ENCODE results near the gene ITPR2.
"Not testable (repeated sequence)": the region's sequence is repeated elsewhere in the genome, so short reads cannot be mapped to it uniquely, and the experiment has no call there.

ITPR2 gene

DNA sequence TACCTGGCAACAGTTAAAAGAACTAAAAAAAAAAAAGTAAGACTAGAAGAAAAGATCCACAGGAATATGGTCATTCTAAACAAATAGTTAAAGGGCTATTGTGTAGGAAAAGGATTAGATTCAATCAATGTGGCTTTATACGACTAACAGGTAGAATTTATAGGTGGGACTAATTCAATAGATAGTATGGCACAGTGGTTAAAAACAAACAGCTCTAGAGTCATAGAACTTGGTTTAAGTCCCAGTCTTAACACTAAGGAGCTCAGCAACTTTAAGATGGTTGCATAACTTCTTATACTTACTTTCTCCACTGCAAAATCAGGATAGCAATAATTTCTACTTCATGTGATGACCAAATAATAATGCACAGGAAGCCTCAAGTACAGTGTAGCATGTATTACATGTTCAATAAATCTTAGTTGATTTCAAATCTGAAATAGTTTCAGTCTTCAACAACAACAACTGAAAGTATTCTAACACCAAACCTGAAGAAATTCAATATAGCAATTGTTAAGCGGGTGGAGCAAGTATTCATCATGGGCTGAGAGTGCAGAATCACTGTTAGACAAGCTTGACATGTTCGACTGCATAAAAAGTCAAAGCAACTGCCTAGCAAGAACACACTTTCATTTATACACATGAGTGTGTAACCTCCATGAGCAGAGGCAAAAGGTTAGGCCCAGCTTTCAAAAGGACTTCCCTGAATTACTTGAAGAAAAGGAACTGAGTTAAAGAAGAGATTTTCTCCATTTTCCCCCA lies 50.4 kb downstream of the ITPR2 start:
- H3K36me3 ChIP-seq (ENCODE audit: insufficient read depth, low read length): no peaks in the 10 kb centered on the region
- peaks cover 10% of the 10 kb centered on the region for H3K4me1 ChIP-seq (ENCODE audit: insufficient read depth, low read length)
- H3K4me3 ChIP-seq (ENCODE audit: low read depth in 1 of 2, low read length in 2 of 2): no peak overlapping the region
- H3K9me3 ChIP-seq (ENCODE audit: low read length): no peaks in the 10 kb centered on the region
- no peak overlapping the region for H3K9ac ChIP-seq (ENCODE audit: low read length)
- H3K27ac ChIP-seq (ENCODE audit: low read depth, low read length): no peak overlapping the region
- H3K27me3 ChIP-seq (ENCODE audit: control insufficient read depth in 1 of 2, insufficient read depth in 2 of 2, low read length in 2 of 2): no peaks in the 10 kb centered on the region

- H3K9me3 ChIP-seq (ENCODE audit: low read length); H3K27ac ChIP-seq (ENCODE audit: low read depth, low read length); H3K9ac ChIP-seq (ENCODE audit: low read length); H3K4me3 ChIP-seq (ENCODE audit: low read depth in 1 of 2, low read length in 2 of 2); H3K36me3 ChIP-seq (ENCODE audit: insufficient read depth, low read length); H3K4me1 ChIP-seq (ENCODE audit: insufficient read depth, low read length); H3K27me3 ChIP-seq (ENCODE audit: control insufficient read depth in 1 of 2, insufficient read depth in 2 of 2, low read length in 2 of 2): not testable (repeated sequence)
These were observed 52.3 kb downstream of the ITPR2 start for GRCh38 chr12:26780656-26781055.

GRCh38 chr12:26778173-26778775 lies 54.7 kb downstream of the ITPR2 start:
- H3K36me3 ChIP-seq (ENCODE audit: insufficient read depth, low read length); H3K4me3 ChIP-seq (ENCODE audit: low read depth in 1 of 2, low read length in 2 of 2); H3K27ac ChIP-seq (ENCODE audit: low read depth, low read length); H3K27me3 ChIP-seq (ENCODE audit: control insufficient read depth in 1 of 2, insufficient read depth in 2 of 2, low read length in 2 of 2); H3K4me1 ChIP-seq (ENCODE audit: insufficient read depth, low read length); H3K9me3 ChIP-seq (ENCODE audit: low read length); H3K9ac ChIP-seq (ENCODE audit: low read length): not testable (repeated sequence)

DNA sequence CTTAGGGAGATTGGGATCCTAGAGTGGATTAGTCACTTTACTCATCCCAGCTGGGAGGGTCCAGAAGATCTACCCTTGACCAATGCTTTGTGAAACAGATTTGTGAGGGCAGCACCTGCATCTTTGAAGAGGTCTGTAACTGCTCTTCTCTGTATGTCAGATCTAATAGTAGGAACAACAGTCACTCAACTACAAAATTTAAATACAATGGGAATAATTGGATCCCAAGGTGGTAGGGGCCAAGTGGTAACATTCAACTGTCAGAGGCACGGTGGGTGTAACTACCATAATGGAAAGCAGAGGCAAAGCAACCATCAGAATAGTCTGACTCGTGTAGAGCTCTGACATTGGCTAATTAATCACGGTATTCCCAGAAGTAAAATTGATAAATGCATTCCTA lies 55.8 kb downstream of the ITPR2 start:
- Histone ChIP-seq H3K36me3 (ENCODE audit: insufficient read depth, low read length) (no peaks in the 10 kb centered on the region), H3K9ac (ENCODE audit: low read length) (no peak overlapping the region), H3K27ac (ENCODE audit: low read depth, low read length) (no peak overlapping the region), H3K27me3 (ENCODE audit: control insufficient read depth in 1 of 2, insufficient read depth in 2 of 2, low read length in 2 of 2) (no peaks in the 10 kb centered on the region), H3K4me1 (ENCODE audit: insufficient read depth, low read length) (peaks cover 8% of the 10 kb centered on the region), H3K9me3 (ENCODE audit: low read length) (no peaks in the 10 kb centered on the region), H3K4me3 (ENCODE audit: low read depth in 1 of 2, low read length in 2 of 2) (no peak overlapping the region)

DNA sequence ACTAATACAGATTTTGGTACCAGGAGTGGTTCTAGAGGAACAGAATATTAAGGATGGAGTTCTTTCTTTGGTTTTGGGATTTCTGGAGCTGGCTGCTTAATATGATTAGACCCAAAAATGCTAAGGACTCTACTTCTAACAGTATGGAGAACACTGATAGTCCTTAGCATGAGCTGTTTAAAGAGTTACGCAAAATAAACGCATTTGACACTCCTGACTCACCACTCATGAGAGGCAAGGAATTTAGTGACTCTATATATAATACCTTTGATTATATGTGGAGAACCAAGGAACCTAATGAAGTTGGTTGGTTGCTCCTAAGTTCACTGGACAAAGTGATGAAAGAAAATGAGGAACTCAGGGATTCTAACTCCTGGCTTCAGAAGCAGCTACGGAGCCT lies 57.0 kb downstream of the ITPR2 start:
- not testable (repeated sequence) for H3K4me1 ChIP-seq (ENCODE audit: insufficient read depth, low read length); H3K36me3 ChIP-seq (ENCODE audit: insufficient read depth, low read length); H3K9ac ChIP-seq (ENCODE audit: low read length); H3K9me3 ChIP-seq (ENCODE audit: low read length); H3K27ac ChIP-seq (ENCODE audit: low read depth, low read length); H3K27me3 ChIP-seq (ENCODE audit: control insufficient read depth in 1 of 2, insufficient read depth in 2 of 2, low read length in 2 of 2); H3K4me3 ChIP-seq (ENCODE audit: low read depth in 1 of 2, low read length in 2 of 2)

- Histone ChIP-seq H3K9ac (ENCODE audit: low read length) (no peak overlapping the region), H3K27me3 (ENCODE audit: control insufficient read depth in 1 of 2, insufficient read depth in 2 of 2, low read length in 2 of 2) (no peaks in the 10 kb centered on the region), H3K27ac (ENCODE audit: low read depth, low read length) (no peak overlapping the region), H3K4me1 (ENCODE audit: insufficient read depth, low read length) (peaks cover 26% of the 10 kb centered on the region), H3K4me3 (ENCODE audit: low read depth in 1 of 2, low read length in 2 of 2) (no peak overlapping the region), H3K36me3 (ENCODE audit: insufficient read depth, low read length) (no peaks in the 10 kb centered on the region), H3K9me3 (ENCODE audit: low read length) (no peaks in the 10 kb centered on the region)
These were observed 59.5 kb downstream of the ITPR2 start for GRCh38 chr12:26773313-26774104.

DNA sequence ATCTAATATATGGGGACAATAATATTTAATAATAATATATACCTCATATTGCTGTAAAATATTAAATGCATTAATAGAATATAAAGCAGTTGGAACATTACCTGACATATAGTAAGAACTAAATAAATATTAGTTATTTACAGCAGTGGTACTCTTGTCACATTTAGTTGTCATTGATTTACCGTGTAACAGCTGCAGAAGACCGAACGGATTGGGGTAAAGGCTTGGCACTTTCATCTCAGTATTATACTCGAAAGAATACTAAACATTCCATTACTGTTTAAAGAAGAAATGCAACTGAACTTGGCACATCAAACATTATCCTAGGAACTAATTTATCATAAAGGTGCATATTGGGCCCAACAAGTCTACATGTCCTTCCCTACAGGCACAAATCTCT lies 61.1 kb downstream of the ITPR2 start:
- Histone ChIP-seq H3K9ac (ENCODE audit: low read length) (no peak overlapping the region), H3K4me1 (ENCODE audit: insufficient read depth, low read length) (peaks cover 26% of the 10 kb centered on the region), H3K27me3 (ENCODE audit: control insufficient read depth in 1 of 2, insufficient read depth in 2 of 2, low read length in 2 of 2) (no peaks in the 10 kb centered on the region), H3K27ac (ENCODE audit: low read depth, low read length) (no peak overlapping the region), H3K9me3 (ENCODE audit: low read length) (no peaks in the 10 kb centered on the region), H3K4me3 (ENCODE audit: low read depth in 1 of 2, low read length in 2 of 2) (no peak overlapping the region), H3K36me3 (ENCODE audit: insufficient read depth, low read length) (no peaks in the 10 kb centered on the region)

GRCh38 chr12:26770239-26771070 lies 62.5 kb downstream of the ITPR2 start:
- peaks cover 26% of the 10 kb centered on the region for H3K4me1 ChIP-seq (ENCODE audit: insufficient read depth, low read length)
- H3K36me3 ChIP-seq (ENCODE audit: insufficient read depth, low read length): no peaks in the 10 kb centered on the region
- H3K9ac ChIP-seq (ENCODE audit: low read length): no peak overlapping the region
- no peaks in the 10 kb centered on the region for H3K27me3 ChIP-seq (ENCODE audit: control insufficient read depth in 1 of 2, insufficient read depth in 2 of 2, low read length in 2 of 2)
- no peaks in the 10 kb centered on the region for H3K9me3 ChIP-seq (ENCODE audit: low read length)
- H3K27ac ChIP-seq (ENCODE audit: low read depth, low read length): no peak overlapping the region
- no peak overlapping the region for H3K4me3 ChIP-seq (ENCODE audit: low read depth in 1 of 2, low read length in 2 of 2)

DNA sequence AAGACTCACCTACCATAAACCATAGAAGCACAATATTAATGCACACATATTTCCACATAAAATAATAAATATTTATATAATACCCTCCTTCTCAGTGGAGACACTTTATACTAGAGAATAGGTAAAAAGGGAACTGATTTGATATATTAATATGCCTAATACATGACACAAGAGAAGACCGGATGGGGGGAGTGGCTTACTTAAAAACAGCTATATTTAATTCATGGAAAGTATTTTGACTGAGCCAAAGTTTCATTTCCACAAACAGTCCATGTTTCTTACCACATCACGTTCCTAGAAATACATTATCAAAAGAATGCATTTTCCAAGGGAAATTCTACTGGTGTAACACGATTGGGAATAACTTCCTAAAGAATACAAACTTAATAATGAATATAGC lies 63.4 kb downstream of the ITPR2 start:
- Histone ChIP-seq H3K9me3 (ENCODE audit: low read length) (no peaks in the 10 kb centered on the region), H3K4me1 (ENCODE audit: insufficient read depth, low read length) (peaks cover 26% of the 10 kb centered on the region), H3K4me3 (ENCODE audit: low read depth in 1 of 2, low read length in 2 of 2) (no peak overlapping the region), H3K9ac (ENCODE audit: low read length) (no peak overlapping the region), H3K36me3 (ENCODE audit: insufficient read depth, low read length) (no peaks in the 10 kb centered on the region), H3K27ac (ENCODE audit: low read depth, low read length) (no peak overlapping the region), H3K27me3 (ENCODE audit: control insufficient read depth in 1 of 2, insufficient read depth in 2 of 2, low read length in 2 of 2) (no peaks in the 10 kb centered on the region)

DNA sequence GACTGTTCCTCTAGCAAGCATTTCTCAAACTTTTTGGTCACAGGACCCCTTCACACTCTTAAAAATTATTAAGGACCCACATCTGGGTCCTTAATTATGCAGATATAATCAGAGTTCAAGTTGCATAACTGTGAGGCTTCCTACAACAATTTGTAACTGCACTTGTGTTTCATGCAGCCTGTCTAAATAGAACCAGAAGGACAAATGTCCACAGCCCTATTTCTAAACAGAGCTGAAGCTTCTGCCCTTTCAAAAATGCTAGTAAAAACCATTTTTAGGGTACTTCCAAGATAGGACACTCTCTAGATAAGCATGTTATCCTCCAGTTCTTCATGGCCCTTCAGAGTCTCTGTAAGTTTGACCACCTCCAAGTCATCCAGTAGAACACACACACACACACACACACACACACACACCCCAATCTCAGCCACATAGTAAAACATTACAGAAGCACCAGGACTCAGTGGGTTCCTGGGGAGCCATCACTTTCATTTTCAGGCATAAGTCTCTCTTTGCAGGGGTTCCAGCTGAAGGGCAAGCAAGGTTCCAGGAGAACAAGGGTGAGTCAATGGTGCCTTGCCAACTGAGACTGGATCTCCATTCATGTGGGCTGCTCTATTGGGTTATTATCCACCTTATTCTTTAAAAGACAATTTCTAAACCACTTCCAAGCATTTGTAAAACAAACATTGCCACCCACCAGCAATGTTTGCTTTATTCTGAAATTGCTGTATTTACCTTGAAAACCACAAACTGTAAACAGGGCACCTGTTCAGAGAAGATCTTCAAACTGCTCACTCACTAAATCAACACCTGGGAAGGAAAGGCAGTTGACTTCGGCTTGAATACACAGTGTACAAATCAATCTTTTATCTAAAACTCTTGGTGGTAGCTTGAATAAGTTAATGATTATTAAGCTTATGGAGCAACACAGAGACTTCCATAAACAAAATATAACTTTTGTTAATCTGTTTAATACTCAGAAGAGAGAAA lies 64.1 kb downstream of the ITPR2 start:
- Histone ChIP-seq H3K4me3 (ENCODE audit: low read depth in 1 of 2, low read length in 2 of 2) (no peak overlapping the region), H3K4me1 (ENCODE audit: insufficient read depth, low read length) (peaks cover 26% of the 10 kb centered on the region), H3K36me3 (ENCODE audit: insufficient read depth, low read length) (no peaks in the 10 kb centered on the region), H3K9ac (ENCODE audit: low read length) (no peak overlapping the region), H3K27me3 (ENCODE audit: control insufficient read depth in 1 of 2, insufficient read depth in 2 of 2, low read length in 2 of 2) (no peaks in the 10 kb centered on the region), H3K27ac (ENCODE audit: low read depth, low read length) (no peak overlapping the region), H3K9me3 (ENCODE audit: low read length) (no peaks in the 10 kb centered on the region)
